Raji (cell line): ENCODE measurements around the gene CIB4.

Source experiments
- POLR2A ChIP-seq: IDR thresholded peaks from 2 replicates; pipeline ENCODE4 v1.6.1; 2011; ENCODE audit warnings: low read depth, low read length, control low read depth; ENCODE audit not compliant: insufficient read depth

The CIB4 gene

DNA sequence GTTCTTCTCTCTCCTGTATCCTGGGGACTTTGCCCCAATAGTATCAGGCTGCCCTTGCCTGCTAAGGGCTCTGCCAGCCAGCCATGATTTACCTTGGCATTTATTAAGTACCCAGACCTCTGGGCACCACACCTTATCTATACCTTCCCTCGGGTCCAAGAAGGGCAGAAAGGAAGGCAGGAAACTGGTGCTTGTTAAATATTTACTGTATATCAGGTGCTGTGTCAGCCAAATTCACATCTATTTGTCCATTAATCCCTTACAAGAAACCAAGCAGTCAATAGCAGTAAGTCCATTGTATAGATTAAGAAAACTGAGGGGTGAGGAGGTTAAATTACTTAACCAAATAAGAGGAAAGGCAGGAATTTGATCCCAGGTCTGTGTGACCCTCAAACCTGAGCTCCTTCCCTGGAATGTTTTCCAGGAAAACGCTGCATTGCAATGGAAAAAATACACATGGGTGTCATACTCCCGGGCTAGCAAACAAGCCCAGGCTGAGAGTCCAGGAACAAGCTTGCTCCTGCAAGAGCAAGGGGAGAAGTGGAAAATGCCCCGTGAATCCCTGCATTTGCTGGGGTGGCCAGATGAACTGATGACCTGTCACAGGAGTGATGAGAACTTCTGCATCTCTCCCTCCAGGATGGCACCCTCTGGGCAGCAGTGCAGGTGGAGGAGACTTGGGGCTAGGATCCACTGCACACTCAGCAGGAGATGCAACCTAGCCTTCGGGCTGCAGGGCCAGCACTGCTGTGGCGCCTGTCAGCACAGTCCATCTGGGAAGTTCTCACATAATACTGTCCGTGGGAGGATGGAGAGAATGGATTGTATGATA, 30.4 kb downstream of the CIB4 start:
- no peak for TF ChIP-seq POLR2A

DNA sequence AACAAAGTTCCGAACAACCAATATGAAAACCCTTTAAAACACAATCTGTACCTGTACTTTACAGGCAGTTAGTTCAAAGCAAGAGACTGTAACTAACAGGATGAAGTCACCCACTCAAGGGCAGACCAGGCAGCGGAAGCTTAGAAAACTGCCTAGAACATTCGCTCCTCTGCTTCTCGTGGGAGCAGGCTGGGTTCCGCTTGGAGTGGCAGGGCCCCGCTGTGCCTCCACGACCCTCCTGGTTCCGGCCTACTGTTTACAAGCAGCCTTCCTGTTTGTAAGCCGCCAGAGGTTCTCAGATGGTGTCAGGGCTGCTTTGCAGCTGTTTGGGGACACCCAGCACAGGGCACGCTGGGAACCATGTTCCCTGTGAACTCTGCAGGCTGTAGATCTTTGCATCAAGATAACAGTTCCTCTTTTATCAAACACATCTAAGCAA, 31.3 kb downstream of the CIB4 start:
- no peak for TF ChIP-seq POLR2A

DNA sequence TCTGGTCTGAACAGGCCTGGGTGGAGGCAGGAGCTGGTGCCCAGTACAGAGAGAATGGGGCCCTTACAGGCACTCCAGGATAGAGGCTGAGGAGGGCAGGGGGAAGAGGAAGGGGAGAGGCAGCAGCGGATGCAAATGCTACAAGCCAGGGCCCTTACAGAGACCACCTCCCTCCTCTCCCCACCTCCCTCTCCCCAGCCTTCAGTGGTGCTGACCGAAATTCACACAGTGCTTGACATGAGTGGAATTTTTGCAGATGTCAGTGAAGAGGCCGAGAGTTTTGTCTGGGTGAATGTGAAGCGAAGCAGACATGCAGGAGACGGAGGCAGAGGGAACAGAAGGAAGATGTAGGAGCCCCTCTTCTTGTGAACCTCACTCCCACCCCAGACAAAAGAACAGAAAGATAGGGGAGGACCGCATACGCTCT, 31.9 kb downstream of the CIB4 start:
- no peak for TF ChIP-seq POLR2A

- TF ChIP-seq POLR2A: no peak
These were observed 32.6 kb downstream of the CIB4 start for GRCh38 chr2:26608557-26608956.

GRCh38 chr2:26607698-26608097, 33.5 kb downstream of the CIB4 start:
- no peak for TF ChIP-seq POLR2A

DNA sequence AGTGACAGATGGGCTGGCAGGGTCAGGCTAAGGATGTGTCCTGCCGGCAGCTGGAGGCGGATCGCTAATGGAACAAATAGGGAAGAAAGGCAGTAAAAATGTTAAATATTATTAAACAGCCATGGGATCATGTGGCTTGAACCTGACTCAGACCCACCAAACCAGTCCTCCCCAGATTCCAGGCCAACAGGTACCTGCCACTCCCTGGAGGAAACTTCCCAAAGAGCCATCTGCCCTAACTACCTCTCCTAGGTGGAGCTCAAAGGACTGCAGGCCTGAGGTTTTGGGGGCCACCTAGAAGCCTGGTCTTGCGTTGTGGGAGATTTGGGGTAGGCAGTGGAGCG, 34.3 kb downstream of the CIB4 start:
- TF ChIP-seq POLR2A: no peak

GRCh38 chr2:26605999-26606846, 34.9 kb downstream of the CIB4 start:
- TF ChIP-seq POLR2A: no peak

DNA sequence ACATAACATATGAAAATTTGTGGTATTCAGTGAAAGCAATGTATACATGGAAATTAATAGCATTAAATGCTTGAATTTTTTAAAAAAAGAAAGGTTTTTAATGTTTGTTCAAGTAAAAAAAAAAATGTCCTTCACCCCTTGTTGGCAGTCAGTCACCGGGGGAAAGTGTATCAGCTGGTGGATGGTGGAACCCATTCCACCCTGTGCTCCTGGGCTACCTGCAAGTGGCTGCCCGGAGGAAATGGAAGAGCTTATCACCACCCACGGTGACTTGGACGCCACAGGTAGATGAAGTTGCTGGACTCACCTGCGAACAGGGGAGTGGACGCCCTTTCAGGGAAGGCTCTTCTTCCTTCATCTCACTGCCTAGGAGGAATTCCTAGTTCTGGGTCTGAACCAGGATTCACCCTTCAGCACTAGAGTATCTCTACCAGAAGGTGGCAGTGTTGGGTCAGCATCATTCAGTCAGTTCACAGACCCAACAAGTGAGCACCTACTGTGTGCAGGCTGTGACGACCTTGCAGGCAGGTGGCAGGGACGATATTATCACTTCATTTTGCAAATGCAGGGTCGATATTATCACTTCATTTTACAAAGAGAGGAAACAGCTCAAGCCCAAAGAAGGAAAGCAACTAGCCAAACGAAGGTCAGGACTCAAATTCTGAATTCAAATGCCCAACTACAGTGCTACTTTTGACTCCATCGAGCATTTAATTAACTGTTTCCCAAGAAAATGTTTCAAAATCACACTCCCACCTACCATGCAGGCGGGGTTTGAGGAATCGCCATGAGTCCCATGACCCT, 35.8 kb downstream of the CIB4 start:
- TF ChIP-seq POLR2A: no peak

GRCh38 chr2:26602575-26602974, 38.6 kb downstream of the CIB4 start:
- no peak for TF ChIP-seq POLR2A

GRCh38 chr2:26599387-26599786, 41.8 kb downstream of the CIB4 start:
- TF ChIP-seq POLR2A: no peak

DNA sequence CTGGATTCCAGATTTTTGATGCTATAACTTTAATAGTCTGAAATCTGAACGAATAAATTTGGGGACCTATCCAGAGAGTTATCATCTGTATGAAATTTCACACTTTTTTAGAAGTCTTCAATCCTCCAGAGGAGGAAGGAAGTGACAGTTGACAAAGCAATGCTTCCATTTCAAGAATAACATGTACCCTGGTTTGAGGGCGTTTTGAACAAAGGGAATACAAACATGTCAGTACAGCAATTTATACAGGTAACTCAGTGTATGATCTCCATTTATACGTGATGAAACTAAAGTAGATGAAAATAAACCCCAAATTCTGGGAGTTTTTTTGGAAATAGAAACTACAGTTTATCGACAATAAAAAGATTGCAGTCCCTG, 42.2 kb downstream of the CIB4 start:
- no peak for TF ChIP-seq POLR2A

GRCh38 chr2:26598336-26598995, 42.7 kb downstream of the CIB4 start:
- no peak for TF ChIP-seq POLR2A

DNA sequence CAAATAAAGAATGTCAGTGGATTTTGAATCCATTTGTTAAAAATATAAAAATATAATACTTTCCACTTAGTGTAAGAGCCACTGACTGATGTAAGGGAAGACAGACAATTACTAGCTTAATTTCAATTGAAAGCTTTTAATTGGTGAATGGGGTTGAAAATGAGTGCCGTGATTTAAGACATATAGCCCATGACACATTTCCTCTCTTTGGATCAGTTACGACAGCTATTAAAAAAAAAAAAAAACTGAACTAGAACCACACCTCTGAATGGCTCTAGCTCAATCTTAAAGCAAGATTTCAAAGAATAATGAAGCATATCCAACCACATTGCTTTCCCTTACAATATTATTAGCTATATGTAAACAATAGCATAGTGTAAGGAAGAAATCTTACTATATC, 44.0 kb downstream of the CIB4 start:
- TF ChIP-seq POLR2A: no peak

DNA sequence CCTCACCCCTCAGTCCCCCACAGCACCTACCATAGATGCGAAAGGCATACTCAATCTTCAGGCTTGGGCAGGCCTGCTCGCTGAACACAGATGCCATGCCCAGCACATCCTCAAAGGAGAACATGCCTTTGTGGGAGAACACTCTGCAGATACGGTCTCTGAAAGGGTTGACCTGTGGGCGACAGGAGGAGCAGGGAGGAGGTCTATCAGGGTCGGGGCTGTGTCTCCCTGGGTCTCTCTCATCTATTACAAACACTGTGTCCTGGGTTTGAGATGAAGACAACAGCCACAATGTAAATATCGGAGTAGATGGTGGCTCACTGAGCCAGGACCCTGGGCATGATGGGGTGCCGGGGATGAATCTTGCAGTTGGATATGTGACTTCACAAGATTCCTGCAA, 46.0 kb downstream of the CIB4 start:
- TF ChIP-seq POLR2A: no peak

DNA sequence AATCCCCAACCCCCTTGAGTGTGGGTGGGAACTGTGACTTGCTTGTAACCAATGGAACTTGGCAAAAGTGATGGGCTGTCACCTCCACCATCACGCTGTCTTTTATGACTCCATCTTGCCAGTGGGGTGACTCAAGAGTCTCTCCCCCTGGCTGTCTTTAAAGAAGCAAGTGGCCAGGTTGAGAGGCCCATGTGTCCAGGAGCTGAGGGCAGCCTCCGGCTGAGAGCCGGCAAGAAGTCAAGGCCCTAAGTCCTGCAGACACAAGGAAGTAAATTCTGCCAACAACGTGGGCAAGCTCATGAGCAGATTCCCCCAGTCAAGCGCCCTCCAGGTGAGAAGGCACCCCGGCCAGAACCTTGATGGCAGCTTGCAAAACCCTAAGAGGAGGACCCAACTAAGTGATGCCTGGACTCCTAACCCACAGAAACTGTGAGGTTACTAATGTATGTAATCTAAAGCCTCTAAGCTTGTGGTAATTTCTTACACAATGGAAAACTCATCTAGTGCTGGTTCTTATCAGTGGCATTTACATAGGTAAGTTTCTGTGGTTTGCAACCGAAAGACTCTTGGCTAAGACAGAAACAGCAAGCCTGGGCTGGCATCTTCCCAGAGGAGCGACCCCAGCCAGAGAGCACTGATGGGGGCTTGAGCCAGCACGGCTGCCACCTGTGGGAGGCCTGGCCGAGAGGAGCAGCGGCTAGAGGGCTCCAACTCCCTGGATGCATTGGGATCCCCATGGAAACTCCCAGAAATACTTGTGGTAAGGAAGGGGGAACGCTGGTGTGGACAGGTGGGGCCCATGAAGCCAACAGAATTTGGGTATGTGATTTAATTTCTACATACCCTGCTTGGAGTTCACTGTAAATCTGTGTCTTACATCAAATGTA, 49.3 kb downstream of the CIB4 start:
- no peak for TF ChIP-seq POLR2A
